SK-N-SH treated with all-trans-retinoic acid at 6 μM for 48 hours (cell line): ENCODE measurements around the gene MAP3K20.

Experiments used
- ATAC-seq: fragments of 200-7000 bp; cut with Tn5 transposase; 3 replicates; pipeline ENCODE4 v1.9.1; 2020; ENCODE audit warnings: mild to moderate bottlenecking, moderate library complexity
- ARNTL ChIP-seq: fragments of 450-650 bp; formaldehyde crosslinking; IDR thresholded peaks from 2 replicates; pipeline ENCODE4 v1.5.0; 2020; ENCODE audit warnings: low read depth, mild to moderate bottlenecking, moderate library complexity, borderline replicate concordance
- BACH2 ChIP-seq: fragments of 250-450 bp; sonication (Bioruptor Pico); IDR thresholded peaks from 2 replicates; pipeline ENCODE4 v1.9.0; 2021; ENCODE audit warnings: mild to moderate bottlenecking, borderline replicate concordance
- CSDC2 ChIP-seq: fragments of 250-450 bp; sonication (Bioruptor Pico); IDR thresholded peaks from 2 replicates; pipeline ENCODE4 v1.5.0; 2020; ENCODE audit warnings: mild to moderate bottlenecking, moderate library complexity
- ESRRG ChIP-seq: fragments of 250-450 bp; sonication (Bioruptor Pico); IDR thresholded peaks from 2 replicates; pipeline ENCODE4 v1.6.1; 2021; ENCODE audit warnings: mild to moderate bottlenecking
- ISL1 ChIP-seq: fragments of 250-450 bp; sonication (Bioruptor Pico); IDR thresholded peaks from 2 replicates; pipeline ENCODE4 v2.1.2; 2022; ENCODE audit warnings: mild to moderate bottlenecking, moderate library complexity
- OSR1 ChIP-seq: fragments of 250-450 bp; sonication (Bioruptor Pico); IDR thresholded peaks from 2 replicates; pipeline ENCODE4 v1.8.0; 2022; ENCODE audit warnings: moderate library complexity, mild to moderate bottlenecking, inconsistent platforms
- PPARA ChIP-seq: fragments of 250-450 bp; sonication (Bioruptor Pico); IDR thresholded peaks from 2 replicates; pipeline ENCODE4 v1.5.0; 2020; ENCODE audit warnings: mild to moderate bottlenecking, borderline replicate concordance
- RARB ChIP-seq: fragments of 250-450 bp; sonication (Bioruptor Pico); IDR thresholded peaks from 2 replicates; pipeline ENCODE4 v1.8.0; 2021; ENCODE audit warnings: mild to moderate bottlenecking, moderate library complexity
- SNAI2 ChIP-seq: fragments of 250-450 bp; sonication (Bioruptor Pico); IDR thresholded peaks from 2 replicates; pipeline ENCODE4 v1.5.0; 2020; ENCODE audit warnings: mild to moderate bottlenecking, moderate library complexity
- TCF4 ChIP-seq: fragments of 250-450 bp; sonication (Bioruptor Pico); IDR thresholded peaks from 2 replicates; pipeline ENCODE4 v1.8.0; 2021; ENCODE audit warnings: mild to moderate bottlenecking, moderate library complexity, borderline replicate concordance
- TOX ChIP-seq: fragments of 250-450 bp; sonication (Bioruptor Pico); IDR thresholded peaks from 2 replicates; pipeline ENCODE4 v1.8.0; 2021; ENCODE audit warnings: mild to moderate bottlenecking, moderate library complexity, borderline replicate concordance
- ZC3H10 ChIP-seq: fragments of 250-450 bp; sonication (Bioruptor Pico); IDR thresholded peaks from 2 replicates; pipeline ENCODE4 v1.5.1; 2021; ENCODE audit warnings: mild to moderate bottlenecking, moderate library complexity
- ZNF565 ChIP-seq: fragments of 450-650 bp; formaldehyde crosslinking; conservative IDR thresholded peaks from 2 replicates; pipeline ENCODE4 v1.5.0; 2020; ENCODE audit warnings: low read depth, mild to moderate bottlenecking, moderate library complexity
- ZNF70 ChIP-seq: fragments of 450-650 bp; formaldehyde crosslinking; IDR thresholded peaks from 2 replicates; pipeline ENCODE4 v1.5.0; 2020; ENCODE audit warnings: mild to moderate bottlenecking, moderate library complexity
- ZNF8 ChIP-seq: fragments of 450-650 bp; formaldehyde crosslinking; IDR thresholded peaks from 2 replicates; pipeline ENCODE4 v1.5.0; 2020; ENCODE audit warnings: mild to moderate bottlenecking, moderate library complexity
- TF ChIP-seq, protein P1 (sequence below): fragments of 250-450 bp; sonication (Bioruptor Pico); IDR thresholded peaks from 2 replicates; pipeline ENCODE4 v1.5.1; 2021; ENCODE audit warnings: mild to moderate bottlenecking, moderate library complexity
- TF ChIP-seq, protein P2 (sequence below): fragments of 250-450 bp; sonication (Bioruptor Pico); IDR thresholded peaks from 2 replicates; pipeline ENCODE4 v1.8.0; 2020; ENCODE audit warnings: mild to moderate bottlenecking, moderate library complexity, borderline replicate concordance
- TF ChIP-seq, protein P3 (sequence below): fragments of 250-450 bp; sonication (Bioruptor Pico); IDR thresholded peaks from 2 replicates; pipeline ENCODE4 v1.5.0; 2020; ENCODE audit warnings: mild to moderate bottlenecking, moderate library complexity
- TF ChIP-seq, protein P4 (sequence below): fragments of 250-450 bp; sonication (Bioruptor Pico); IDR thresholded peaks from 2 replicates; pipeline ENCODE4 v1.5.1; 2020; ENCODE audit warnings: low read depth, mild to moderate bottlenecking, moderate library complexity

MAP3K20 gene

GRCh38 chr2:173027181-173028128, 48.2 kb upstream of the MAP3K20 start:
- peak; percentile 93 for ATAC-seq
- TF ChIP-seq SNAI2: no peak
- TF ChIP-seq, protein P1, sequence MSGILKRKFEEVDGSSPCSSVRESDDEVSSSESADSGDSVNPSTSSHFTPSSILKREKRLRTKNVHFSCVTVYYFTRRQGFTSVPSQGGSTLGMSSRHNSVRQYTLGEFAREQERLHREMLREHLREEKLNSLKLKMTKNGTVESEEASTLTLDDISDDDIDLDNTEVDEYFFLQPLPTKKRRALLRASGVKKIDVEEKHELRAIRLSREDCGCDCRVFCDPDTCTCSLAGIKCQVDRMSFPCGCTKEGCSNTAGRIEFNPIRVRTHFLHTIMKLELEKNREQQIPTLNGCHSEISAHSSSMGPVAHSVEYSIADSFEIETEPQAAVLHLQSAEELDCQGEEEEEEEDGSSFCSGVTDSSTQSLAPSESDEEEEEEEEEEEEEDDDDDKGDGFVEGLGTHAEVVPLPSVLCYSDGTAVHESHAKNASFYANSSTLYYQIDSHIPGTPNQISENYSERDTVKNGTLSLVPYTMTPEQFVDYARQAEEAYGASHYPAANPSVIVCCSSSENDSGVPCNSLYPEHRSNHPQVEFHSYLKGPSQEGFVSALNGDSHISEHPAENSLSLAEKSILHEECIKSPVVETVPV (CRISPR knock-in tag): no peak
- TF ChIP-seq BACH2 (CRISPR knock-in tag): no peak
- no peak for TF ChIP-seq TCF4 (CRISPR knock-in tag)
- no peak for TF ChIP-seq OSR1
- no peak for TF ChIP-seq ISL1
- TF ChIP-seq ZNF70: no peak

DNA sequence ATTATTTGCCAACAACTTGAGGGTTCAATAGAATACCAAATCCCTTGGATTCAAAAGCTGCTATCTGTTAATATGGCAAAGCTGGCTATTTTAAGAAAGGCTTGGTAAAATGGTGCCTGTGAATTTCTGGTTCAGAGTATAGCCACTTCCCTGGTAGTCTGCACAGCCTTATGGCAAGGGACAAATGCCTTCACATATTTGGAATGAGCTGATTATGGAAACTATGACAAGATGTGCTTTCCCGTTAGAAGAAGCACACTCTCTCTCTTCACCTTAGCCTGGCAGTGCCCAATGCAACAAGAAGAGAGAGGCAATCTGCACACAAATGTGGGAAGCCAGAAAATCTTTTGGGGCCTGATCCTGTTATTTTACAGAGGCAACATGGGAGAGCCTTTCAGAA, 47.5 kb upstream of the MAP3K20 start:
- TF ChIP-seq TCF4 (CRISPR knock-in tag) (no peak), ZC3H10 (CRISPR knock-in tag) (no peak), CSDC2 (CRISPR knock-in tag) (no peak), TOX (no peak), RARB (no peak), ZNF565 (CRISPR knock-in tag) (no peak), ZNF70 (no peak), OSR1 (no peak), ZNF8 (CRISPR knock-in tag) (no peak), BACH2 (CRISPR knock-in tag) (no peak), SNAI2 (no peak), ARNTL (CRISPR knock-in tag) (no peak), ESRRG (CRISPR knock-in tag) (no peak), PPARA (CRISPR knock-in tag) (no peak)
- TF ChIP-seq, protein P2, sequence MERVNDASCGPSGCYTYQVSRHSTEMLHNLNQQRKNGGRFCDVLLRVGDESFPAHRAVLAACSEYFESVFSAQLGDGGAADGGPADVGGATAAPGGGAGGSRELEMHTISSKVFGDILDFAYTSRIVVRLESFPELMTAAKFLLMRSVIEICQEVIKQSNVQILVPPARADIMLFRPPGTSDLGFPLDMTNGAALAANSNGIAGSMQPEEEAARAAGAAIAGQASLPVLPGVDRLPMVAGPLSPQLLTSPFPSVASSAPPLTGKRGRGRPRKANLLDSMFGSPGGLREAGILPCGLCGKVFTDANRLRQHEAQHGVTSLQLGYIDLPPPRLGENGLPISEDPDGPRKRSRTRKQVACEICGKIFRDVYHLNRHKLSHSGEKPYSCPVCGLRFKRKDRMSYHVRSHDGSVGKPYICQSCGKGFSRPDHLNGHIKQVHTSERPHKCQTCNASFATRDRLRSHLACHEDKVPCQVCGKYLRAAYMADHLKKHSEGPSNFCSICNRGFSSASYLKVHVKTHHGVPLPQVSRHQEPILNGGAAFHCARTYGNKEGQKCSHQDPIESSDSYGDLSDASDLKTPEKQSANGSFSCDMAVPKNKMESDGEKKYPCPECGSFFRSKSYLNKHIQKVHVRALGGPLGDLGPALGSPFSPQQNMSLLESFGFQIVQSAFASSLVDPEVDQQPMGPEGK (CRISPR knock-in tag): no peak
- TF ChIP-seq, protein P3, sequence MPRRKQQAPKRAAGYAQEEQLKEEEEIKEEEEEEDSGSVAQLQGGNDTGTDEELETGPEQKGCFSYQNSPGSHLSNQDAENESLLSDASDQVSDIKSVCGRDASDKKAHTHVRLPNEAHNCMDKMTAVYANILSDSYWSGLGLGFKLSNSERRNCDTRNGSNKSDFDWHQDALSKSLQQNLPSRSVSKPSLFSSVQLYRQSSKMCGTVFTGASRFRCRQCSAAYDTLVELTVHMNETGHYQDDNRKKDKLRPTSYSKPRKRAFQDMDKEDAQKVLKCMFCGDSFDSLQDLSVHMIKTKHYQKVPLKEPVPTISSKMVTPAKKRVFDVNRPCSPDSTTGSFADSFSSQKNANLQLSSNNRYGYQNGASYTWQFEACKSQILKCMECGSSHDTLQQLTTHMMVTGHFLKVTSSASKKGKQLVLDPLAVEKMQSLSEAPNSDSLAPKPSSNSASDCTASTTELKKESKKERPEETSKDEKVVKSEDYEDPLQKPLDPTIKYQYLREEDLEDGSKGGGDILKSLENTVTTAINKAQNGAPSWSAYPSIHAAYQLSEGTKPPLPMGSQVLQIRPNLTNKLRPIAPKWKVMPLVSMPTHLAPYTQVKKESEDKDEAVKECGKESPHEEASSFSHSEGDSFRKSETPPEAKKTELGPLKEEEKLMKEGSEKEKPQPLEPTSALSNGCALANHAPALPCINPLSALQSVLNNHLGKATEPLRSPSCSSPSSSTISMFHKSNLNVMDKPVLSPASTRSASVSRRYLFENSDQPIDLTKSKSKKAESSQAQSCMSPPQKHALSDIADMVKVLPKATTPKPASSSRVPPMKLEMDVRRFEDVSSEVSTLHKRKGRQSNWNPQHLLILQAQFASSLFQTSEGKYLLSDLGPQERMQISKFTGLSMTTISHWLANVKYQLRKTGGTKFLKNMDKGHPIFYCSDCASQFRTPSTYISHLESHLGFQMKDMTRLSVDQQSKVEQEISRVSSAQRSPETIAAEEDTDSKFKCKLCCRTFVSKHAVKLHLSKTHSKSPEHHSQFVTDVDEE (CRISPR knock-in tag): no peak
- TF ChIP-seq, protein P4, sequence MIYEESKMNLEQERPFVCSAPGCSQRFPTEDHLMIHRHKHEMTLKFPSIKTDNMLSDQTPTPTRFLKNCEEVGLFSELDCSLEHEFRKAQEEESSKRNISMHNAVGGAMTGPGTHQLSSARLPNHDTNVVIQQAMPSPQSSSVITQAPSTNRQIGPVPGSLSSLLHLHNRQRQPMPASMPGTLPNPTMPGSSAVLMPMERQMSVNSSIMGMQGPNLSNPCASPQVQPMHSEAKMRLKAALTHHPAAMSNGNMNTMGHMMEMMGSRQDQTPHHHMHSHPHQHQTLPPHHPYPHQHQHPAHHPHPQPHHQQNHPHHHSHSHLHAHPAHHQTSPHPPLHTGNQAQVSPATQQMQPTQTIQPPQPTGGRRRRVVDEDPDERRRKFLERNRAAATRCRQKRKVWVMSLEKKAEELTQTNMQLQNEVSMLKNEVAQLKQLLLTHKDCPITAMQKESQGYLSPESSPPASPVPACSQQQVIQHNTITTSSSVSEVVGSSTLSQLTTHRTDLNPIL (CRISPR knock-in tag): no peak
- TF ChIP-seq, all 23 proteins: peak for 0
- ATAC-seq: 0 out of 3 replicates have a peak, but pooled peaks have one; percentile 9

GRCh38 chr2:173028671-173029070, 47.0 kb upstream of the MAP3K20 start:
- ATAC-seq: no peak
- no peak for TF ChIP-seq ARNTL (CRISPR knock-in tag)
- TF ChIP-seq, protein P3 (CRISPR knock-in tag): no peak
- TF ChIP-seq SNAI2: no peak
- TF ChIP-seq CSDC2 (CRISPR knock-in tag): no peak
- no peak for TF ChIP-seq RARB
- TF ChIP-seq TCF4 (CRISPR knock-in tag): no peak
